Muscle layer of colon (tissue), 2 donors: Measurements from ENCODE around the gene HHAT.

Experiments
- H3K27ac ChIP-seq: one replicate; pipeline ENCODE4 v1.7.0; 2013; ENCODE audit warnings: low read depth, mild to moderate bottlenecking, low read length, moderate library complexity
- H3K27me3 ChIP-seq, 2 donors: one replicate each; pipeline ENCODE4 v1.7.0; 2013; ENCODE audit warnings: low read length in 2 of 2, mild to moderate bottlenecking in 2 of 2; ENCODE audit not compliant: insufficient read depth in 2 of 2, control insufficient read depth in 1 of 2
- H3K36me3 ChIP-seq: one replicate; pipeline ENCODE4 v1.7.0; 2013; ENCODE audit warnings: mild to moderate bottlenecking, low read length; ENCODE audit not compliant: insufficient read depth
- H3K4me1 ChIP-seq: one replicate; pipeline ENCODE4 v1.7.0; 2013; ENCODE audit warnings: mild to moderate bottlenecking, low read length; ENCODE audit not compliant: insufficient read depth
- H3K4me3 ChIP-seq, 2 donors: one replicate each; pipeline ENCODE4 v1.7.0; 2013; ENCODE audit warnings: low read length in 2 of 2, low read depth in 1 of 2, mild to moderate bottlenecking in 1 of 2, moderate library complexity in 1 of 2
- H3K9ac ChIP-seq: one replicate; pipeline ENCODE4 v1.7.0; 2013; ENCODE audit warnings: low read length
- H3K9me3 ChIP-seq: one replicate; pipeline ENCODE4 v1.7.0; 2013; ENCODE audit warnings: mild to moderate bottlenecking, low read length
- donor health status: abdominal sarcoma.
- donor health status: Adenocarcinoma of cecum.

The HHAT gene

GRCh38 chr1:210446479-210446878 lies 117.8 kb downstream of the HHAT start:
- H3K4me1 ChIP-seq: no peaks in the 10 kb centered on the region
- H3K9ac ChIP-seq: no peak overlapping the region
- H3K9me3 ChIP-seq: no peaks in the 10 kb centered on the region
- H3K27ac ChIP-seq: no peak overlapping the region
- no peaks in the 10 kb centered on the region for H3K27me3 ChIP-seq
- no peaks in the 10 kb centered on the region for H3K36me3 ChIP-seq
- no peak overlapping the region for H3K4me3 ChIP-seq

- Histone ChIP-seq H3K4me3 (no peak overlapping the region), H3K9ac (no peak overlapping the region), H3K4me1 (no peaks in the 10 kb centered on the region), H3K36me3 (no peaks in the 10 kb centered on the region), H3K9me3 (no peaks in the 10 kb centered on the region), H3K27ac (no peak overlapping the region), H3K27me3 (no peaks in the 10 kb centered on the region)
These were observed 118.9 kb downstream of the HHAT start for GRCh38 chr1:210447456-210448057.

DNA sequence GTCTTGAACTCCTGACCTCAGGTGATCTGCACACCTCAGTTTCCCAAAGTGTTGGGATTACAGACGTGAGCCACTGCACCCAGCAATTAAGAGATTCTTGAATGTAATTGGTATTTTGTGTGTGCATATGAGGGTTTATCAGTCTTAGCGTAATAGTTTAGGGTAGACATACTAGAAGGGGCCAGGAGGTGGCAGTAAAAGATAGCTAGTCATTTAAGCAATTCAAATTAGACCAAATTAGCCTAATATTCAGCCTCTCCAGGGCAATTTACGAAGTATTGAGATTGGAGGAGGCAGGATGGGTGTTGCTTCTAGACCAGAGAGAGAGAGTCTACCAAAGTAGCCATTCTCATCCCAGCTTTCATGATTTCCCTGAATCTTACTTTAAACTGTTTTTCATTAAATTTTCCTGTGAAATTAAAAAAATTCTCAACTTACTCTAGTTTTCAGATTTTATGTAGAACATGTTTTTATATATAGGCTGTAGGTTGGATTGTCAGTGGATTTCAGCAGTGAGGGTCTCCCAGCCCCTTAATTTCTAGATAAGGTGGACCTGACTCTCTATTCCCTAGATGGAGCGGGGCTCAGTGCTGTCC lies 119.7 kb downstream of the HHAT start:
- H3K27ac ChIP-seq: no peak overlapping the region
- no peak overlapping the region for H3K9ac ChIP-seq
- H3K36me3 ChIP-seq: no peaks in the 10 kb centered on the region
- H3K4me1 ChIP-seq: no peaks in the 10 kb centered on the region
- H3K27me3 ChIP-seq: no peaks in the 10 kb centered on the region
- H3K4me3 ChIP-seq: no peak overlapping the region
- no peaks in the 10 kb centered on the region for H3K9me3 ChIP-seq

- H3K9ac ChIP-seq: no peak overlapping the region
- no peaks in the 10 kb centered on the region for H3K36me3 ChIP-seq
- H3K4me3 ChIP-seq: no peak overlapping the region
- H3K27me3 ChIP-seq: no peaks in the 10 kb centered on the region
- no peaks in the 10 kb centered on the region for H3K4me1 ChIP-seq
- no peak overlapping the region for H3K27ac ChIP-seq
- no peaks in the 10 kb centered on the region for H3K9me3 ChIP-seq
These were observed 127.3 kb downstream of the HHAT start for GRCh38 chr1:210455840-210456603.

DNA sequence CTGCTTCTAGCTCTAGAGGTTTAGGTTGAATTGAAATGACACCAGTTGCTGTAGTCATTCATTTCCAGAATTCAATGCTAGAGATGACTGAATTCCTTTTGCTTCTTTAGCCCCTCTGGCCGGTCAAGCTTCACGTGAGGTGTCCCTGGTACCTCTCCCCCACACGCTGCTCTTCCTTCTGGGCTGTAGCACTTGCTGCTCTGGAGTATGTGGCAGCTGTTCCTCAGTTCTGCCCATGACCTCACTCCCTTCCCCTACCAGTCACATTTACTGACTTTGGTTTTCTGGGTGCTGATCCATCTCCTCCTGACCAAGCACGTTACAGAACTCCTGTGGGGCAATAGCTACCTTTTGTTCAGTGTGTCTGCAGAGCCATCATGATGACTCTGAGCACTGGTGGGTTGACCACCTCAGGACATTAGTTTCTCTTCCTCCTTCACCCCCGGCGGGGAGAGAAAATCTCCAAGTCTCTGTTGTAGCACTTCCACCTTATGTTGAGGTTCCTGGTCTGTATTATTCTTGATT lies 128.1 kb downstream of the HHAT start:
- Histone ChIP-seq H3K36me3 (no peaks in the 10 kb centered on the region), H3K9ac (no peak overlapping the region), H3K4me3 (no peak overlapping the region), H3K27ac (no peak overlapping the region), H3K4me1 (no peaks in the 10 kb centered on the region), H3K27me3 (no peaks in the 10 kb centered on the region), H3K9me3 (no peaks in the 10 kb centered on the region)

DNA sequence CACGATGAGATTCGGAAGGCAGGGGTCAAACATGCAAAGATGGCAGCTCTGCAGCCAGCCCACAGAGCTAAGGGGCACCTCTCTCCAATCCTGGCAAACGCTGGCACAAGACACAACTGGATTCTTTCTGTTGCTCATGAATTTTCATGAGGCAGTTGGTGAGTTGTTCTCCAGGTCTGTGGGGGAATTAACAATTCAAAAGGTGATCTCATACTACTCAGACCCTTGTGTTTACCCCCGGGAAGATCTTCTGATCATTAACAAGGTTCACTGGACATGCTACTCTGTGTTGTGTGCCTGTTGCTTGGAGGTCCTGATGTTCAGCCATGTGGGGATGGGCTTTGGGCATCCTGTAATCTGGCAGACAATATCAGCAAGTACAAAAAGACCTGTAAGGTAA lies 128.9 kb downstream of the HHAT start:
- H3K36me3 ChIP-seq: no peaks in the 10 kb centered on the region
- H3K9me3 ChIP-seq: no peaks in the 10 kb centered on the region
- H3K27me3 ChIP-seq: no peaks in the 10 kb centered on the region
- no peak overlapping the region for H3K27ac ChIP-seq
- no peak overlapping the region for H3K4me3 ChIP-seq
- H3K4me1 ChIP-seq: no peaks in the 10 kb centered on the region
- H3K9ac ChIP-seq: no peak overlapping the region

- no peak overlapping the region for H3K9ac ChIP-seq
- H3K27me3 ChIP-seq: no peaks in the 10 kb centered on the region
- H3K27ac ChIP-seq: no peak overlapping the region
- H3K36me3 ChIP-seq: no peaks in the 10 kb centered on the region
- no peaks in the 10 kb centered on the region for H3K4me1 ChIP-seq
- no peaks in the 10 kb centered on the region for H3K9me3 ChIP-seq
- no peak overlapping the region for H3K4me3 ChIP-seq
These were observed 135.9 kb downstream of the HHAT start for GRCh38 chr1:210464519-210465039.

DNA sequence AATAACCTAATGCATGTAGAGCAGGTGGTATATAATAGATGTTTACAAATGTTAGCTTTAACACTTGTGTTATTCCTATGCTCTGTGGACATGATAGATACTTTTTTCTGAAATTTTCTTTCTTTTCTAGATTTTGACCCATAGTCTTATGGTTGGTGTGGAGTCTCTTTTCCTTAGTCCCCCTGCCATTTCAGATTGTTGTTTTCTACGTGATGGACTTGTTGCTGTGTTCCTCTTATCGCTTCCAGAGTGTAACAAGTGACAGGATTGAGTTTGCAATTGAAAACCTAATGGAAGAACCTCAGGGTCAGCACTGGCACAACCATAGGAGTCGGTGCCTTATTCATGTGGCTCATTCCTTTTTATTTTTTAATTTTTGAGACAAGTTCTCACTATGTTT lies 136.4 kb downstream of the HHAT start:
- Histone ChIP-seq H3K4me1 (no peaks in the 10 kb centered on the region), H3K36me3 (no peaks in the 10 kb centered on the region), H3K4me3 (no peak overlapping the region), H3K9ac (no peak overlapping the region), H3K27ac (no peak overlapping the region), H3K27me3 (no peaks in the 10 kb centered on the region), H3K9me3 (no peaks in the 10 kb centered on the region)

GRCh38 chr1:210467440-210468043 lies 138.8 kb downstream of the HHAT start:
- H3K27ac ChIP-seq: no peak overlapping the region
- no peaks in the 10 kb centered on the region for H3K4me1 ChIP-seq
- H3K27me3 ChIP-seq: no peaks in the 10 kb centered on the region
- H3K9me3 ChIP-seq: no peaks in the 10 kb centered on the region
- no peak overlapping the region for H3K4me3 ChIP-seq
- H3K36me3 ChIP-seq: no peaks in the 10 kb centered on the region
- no peak overlapping the region for H3K9ac ChIP-seq

GRCh38 chr1:210469441-210469840 lies 140.7 kb downstream of the HHAT start:
- Histone ChIP-seq H3K4me3 (no peak overlapping the region), H3K27me3 (no peaks in the 10 kb centered on the region), H3K36me3 (no peaks in the 10 kb centered on the region), H3K4me1 (no peaks in the 10 kb centered on the region), H3K9me3 (no peaks in the 10 kb centered on the region), H3K27ac (no peak overlapping the region), H3K9ac (no peak overlapping the region)

- Histone ChIP-seq H3K36me3 (no peaks in the 10 kb centered on the region), H3K27ac (no peak overlapping the region), H3K27me3 (no peaks in the 10 kb centered on the region), H3K9ac (no peak overlapping the region), H3K4me3 (no peak overlapping the region), H3K9me3 (no peaks in the 10 kb centered on the region), H3K4me1 (peaks cover 5% of the 10 kb centered on the region)
These were observed 146.6 kb downstream of the HHAT start for GRCh38 chr1:210475321-210475720.
